Stimulated activated CD4-positive, alpha-beta T cell treated with anti-CD3 and anti-CD28 coated beads, TNF-alpha, amount 100 ng/mL, for 48 hours (primary cell): ENCODE results near the gene DNER.
"Not testable (repeated sequence)": the region's sequence is repeated elsewhere in the genome, so short reads cannot be mapped to it uniquely, and the experiment has no call there.

Experiments used
- DNase-seq, 3 donors: peaks; one replicate each; pipeline ENCODE4 v3.0.0-alpha.2; 2020; ENCODE audit warnings: low read depth in 3 of 3

DNER gene

GRCh38 chr2:229571243-229571642 is 143.1 kb downstream of the DNER start:
- no peak for DNase-seq

- no peak for DNase-seq
Observed at GRCh38 chr2:229566370-229566769, 148.0 kb downstream of the DNER start.

GRCh38 chr2:229564300-229564907 is 150.0 kb downstream of the DNER start:
- no peak for DNase-seq

GRCh38 chr2:229563388-229563787 is 151.0 kb downstream of the DNER start:
- no peak for DNase-seq

GRCh38 chr2:229562472-229563127 is 151.8 kb downstream of the DNER start:
- no peak for DNase-seq

GRCh38 chr2:229559986-229560385 is 154.4 kb downstream of the DNER start:
- DNase-seq = no peak

- no peak for DNase-seq
Observed at GRCh38 chr2:229553091-229553490, 161.3 kb downstream of the DNER start.

GRCh38 chr2:229543176-229543873 is 171.0 kb downstream of the DNER start:
- no peak for DNase-seq

- no peak for DNase-seq
Observed at GRCh38 chr2:229539628-229540027, 174.7 kb downstream of the DNER start.

- no peak for DNase-seq
Observed at GRCh38 chr2:229531594-229531993, 182.8 kb downstream of the DNER start.

- DNase-seq = no peak
Observed at GRCh38 chr2:229530434-229530833, 183.9 kb downstream of the DNER start.

GRCh38 chr2:229528846-229529245 is 185.5 kb downstream of the DNER start:
- no peak for DNase-seq

GRCh38 chr2:229526951-229527350 is 187.4 kb downstream of the DNER start:
- DNase-seq = no peak

GRCh38 chr2:229524799-229525198 is 189.6 kb downstream of the DNER start:
- no peak for DNase-seq

- DNase-seq = no peak
Observed at GRCh38 chr2:229523663-229524062, 190.7 kb downstream of the DNER start.

- no peak for DNase-seq
Observed at GRCh38 chr2:229521576-229521975, 192.8 kb downstream of the DNER start.

- DNase-seq = no peak
Observed at GRCh38 chr2:229520691-229521096, 193.7 kb downstream of the DNER start.

GRCh38 chr2:229519655-229520430 is 194.5 kb downstream of the DNER start:
- DNase-seq = no peak

GRCh38 chr2:229514273-229514895 is 200.0 kb downstream of the DNER start:
- no peak for DNase-seq

GRCh38 chr2:229511524-229511923 is 202.8 kb downstream of the DNER start:
- DNase-seq = no peak

- not testable (repeated sequence) for DNase-seq
Observed at GRCh38 chr2:229506699-229507098, 207.7 kb downstream of the DNER start.
